ENCODE results near the gene DBNDD1. TPM values are rescaled to one million over a fixed set of nuclear protein-coding genes. Genes with fewer than 3 reads are reported as not detected.

DBNDD1 gene
- total RNA-seq, 6 experiments from 2014 or later = 2.6 to 17.5 (median 7.6) TPM

GRCh38 chr16:90032674-90033331, 13.5 kb upstream of the DBNDD1 start:
- no peak for ATAC-seq
- TF ChIP-seq POLR2A (IDR thresholded peaks at IDR 0.05) = no peak
- TF ChIP-seq, protein P1, sequence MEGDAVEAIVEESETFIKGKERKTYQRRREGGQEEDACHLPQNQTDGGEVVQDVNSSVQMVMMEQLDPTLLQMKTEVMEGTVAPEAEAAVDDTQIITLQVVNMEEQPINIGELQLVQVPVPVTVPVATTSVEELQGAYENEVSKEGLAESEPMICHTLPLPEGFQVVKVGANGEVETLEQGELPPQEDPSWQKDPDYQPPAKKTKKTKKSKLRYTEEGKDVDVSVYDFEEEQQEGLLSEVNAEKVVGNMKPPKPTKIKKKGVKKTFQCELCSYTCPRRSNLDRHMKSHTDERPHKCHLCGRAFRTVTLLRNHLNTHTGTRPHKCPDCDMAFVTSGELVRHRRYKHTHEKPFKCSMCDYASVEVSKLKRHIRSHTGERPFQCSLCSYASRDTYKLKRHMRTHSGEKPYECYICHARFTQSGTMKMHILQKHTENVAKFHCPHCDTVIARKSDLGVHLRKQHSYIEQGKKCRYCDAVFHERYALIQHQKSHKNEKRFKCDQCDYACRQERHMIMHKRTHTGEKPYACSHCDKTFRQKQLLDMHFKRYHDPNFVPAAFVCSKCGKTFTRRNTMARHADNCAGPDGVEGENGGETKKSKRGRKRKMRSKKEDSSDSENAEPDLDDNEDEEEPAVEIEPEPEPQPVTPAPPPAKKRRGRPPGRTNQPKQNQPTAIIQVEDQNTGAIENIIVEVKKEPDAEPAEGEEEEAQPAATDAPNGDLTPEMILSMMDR (IDR thresholded peaks at IDR 0.05) = no peak
- Histone ChIP-seq H3K27ac (no peak overlapping the region), H3K4me1 (no peaks in the 10 kb centered on the region), H3K36me3 (peaks cover 0 to 8% (median 0%) of the 10 kb centered on the region in 4 donors), H3K4me3 (no peak overlapping the region), H3K27me3 (no peaks in the 10 kb centered on the region), H3K9me3 (no peaks in the 10 kb centered on the region)
- 75% methylated on average over 7 of the region's 8 CpGs for WGBS (ENCODE audit: insufficient coverage, low coverage, low lambda C conversion rate, missing lambda C conversion rate)
- intact Hi-C loops (cut with DNase I) = no loop called here
- no peak for DNase-seq

DNA sequence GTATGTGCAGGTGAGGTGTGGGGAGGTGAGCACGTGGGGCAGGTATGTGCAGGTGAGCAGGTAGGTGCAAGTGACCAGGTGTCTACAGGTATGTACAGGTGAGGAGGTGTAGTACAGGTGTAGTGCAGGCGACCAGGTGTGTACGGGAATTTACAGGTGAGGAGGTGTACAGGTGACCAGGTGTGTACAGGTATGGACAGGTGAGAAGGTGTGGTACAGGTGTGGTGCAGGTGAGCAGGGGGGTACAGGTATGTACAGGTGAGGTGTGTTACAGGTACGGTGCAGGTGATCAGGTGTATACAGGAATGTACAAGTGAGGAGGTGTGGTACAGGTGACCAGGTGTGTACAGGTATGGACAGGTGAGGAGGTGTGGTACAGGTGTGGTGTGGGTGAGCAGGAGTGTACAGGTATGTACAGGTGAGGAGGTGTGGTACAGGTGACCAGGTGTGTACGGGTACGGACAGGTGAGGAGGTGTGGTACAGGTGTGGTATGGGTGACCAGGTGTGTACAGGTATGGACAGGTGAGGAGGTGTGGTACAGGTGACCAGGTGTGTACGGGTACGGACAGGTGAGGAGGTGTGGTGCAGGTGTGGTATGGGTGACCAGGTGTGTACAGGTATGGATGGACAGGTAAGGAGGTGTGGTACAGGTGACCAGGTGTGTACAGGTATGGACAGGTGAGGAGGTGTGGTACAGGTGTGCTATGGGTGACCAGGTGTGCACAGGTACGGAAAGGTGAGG, 12.8 kb upstream of the DBNDD1 start:
- H3K27ac ChIP-seq = no peak overlapping the region
- 82% methylated on average over 8 of the region's 9 CpGs for WGBS (ENCODE audit: insufficient coverage, low coverage, low lambda C conversion rate, missing lambda C conversion rate)
- intact Hi-C loops (cut with DNase I) = no loop called here
- DNase-seq (no peak), ATAC-seq (peak in 1 of 4 donors; percentile 21)
- H3K36me3 ChIP-seq = peaks cover 0 to 6% (median 0%) of the 10 kb centered on the region in 4 donors
- H3K27me3 ChIP-seq = no peaks in the 10 kb centered on the region
- no peaks in the 10 kb centered on the region for H3K4me1 ChIP-seq
- H3K4me3 ChIP-seq = no peak overlapping the region
- TF ChIP-seq, protein P1 (IDR thresholded peaks at IDR 0.05) = no peak
- no peak for TF ChIP-seq POLR2A (IDR thresholded peaks at IDR 0.05)
- no peaks in the 10 kb centered on the region for H3K9me3 ChIP-seq

GRCh38 chr16:90031186-90031930, 12.1 kb upstream of the DBNDD1 start:
- WGBS (ENCODE audit: insufficient coverage, low coverage, low lambda C conversion rate, missing lambda C conversion rate) = 88% methylated on average over 5 of the region's 19 CpGs

DNA sequence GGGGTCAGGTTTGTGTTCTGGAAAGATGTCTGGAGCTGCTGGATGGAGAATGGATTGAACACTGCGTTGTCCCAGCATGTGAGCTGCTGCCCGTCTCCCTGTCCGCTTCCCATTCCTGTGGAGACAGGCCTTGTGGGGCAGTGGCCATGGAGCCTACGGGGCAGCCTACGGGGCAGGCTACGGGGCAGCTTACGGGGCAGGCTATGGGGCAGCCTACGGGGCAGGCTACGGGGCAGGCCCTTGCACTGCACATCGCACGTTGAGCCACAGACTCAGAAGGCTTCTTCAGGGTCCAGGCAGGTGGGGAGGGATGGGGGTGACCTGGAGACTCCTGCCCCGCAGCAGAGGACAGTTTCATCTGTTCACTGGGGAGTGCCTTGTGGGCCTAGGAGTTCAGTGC, 9.7 kb upstream of the DBNDD1 start:
- ATAC-seq = no peak

More at GRCh38 chr16:90031186-90031930, 12.1 kb upstream of the DBNDD1 start:
- DNase-seq (no peak), ATAC-seq (no peak)
- Histone ChIP-seq H3K4me3 (no peak overlapping the region), H3K27ac (no peak overlapping the region), H3K4me1 (no peaks in the 10 kb centered on the region), H3K27me3 (no peaks in the 10 kb centered on the region), H3K36me3 (peaks cover 0 to under 1% (median 0%) of the 10 kb centered on the region in 4 donors), H3K9me3 (no peaks in the 10 kb centered on the region)
- TF ChIP-seq, protein P1 (IDR thresholded peaks at IDR 0.05) = no peak
- no peak for TF ChIP-seq POLR2A (IDR thresholded peaks at IDR 0.05)
- intact Hi-C loops (cut with DNase I) = no loop called here

More for the DNA sequence above, 9.7 kb upstream of the DBNDD1 start:
- H3K4me3 ChIP-seq = no peak overlapping the region
- WGBS (ENCODE audit: insufficient coverage, low coverage, low lambda C conversion rate, missing lambda C conversion rate) = 90% methylated on average over 6 of the region's 12 CpGs
- H3K27ac ChIP-seq = no peak overlapping the region
- H3K4me1 ChIP-seq = no peaks in the 10 kb centered on the region
- DNase-seq = no peak
- no peaks in the 10 kb centered on the region for H3K9me3 ChIP-seq
- no peaks in the 10 kb centered on the region for H3K36me3 ChIP-seq
- no peaks in the 10 kb centered on the region for H3K27me3 ChIP-seq
- intact Hi-C loops (cut with DNase I) = no loop called here
- TF ChIP-seq, protein P1 (IDR thresholded peaks at IDR 0.05) = no peak
- TF ChIP-seq POLR2A (IDR thresholded peaks at IDR 0.05) = no peak
